Prostate gland (tissue), 2 donors: Measurements from ENCODE around the gene APLP2.

Experiments
- CTCF ChIP-seq, 4 experiments: fragments of 200-600 bp in 2 of 4; fragments of 450-650 bp in 2 of 4; sonication (generic) in 2 of 4; IDR thresholded peaks; 1 replicate in 3 of 4; 2 replicates in 1 of 4; pipeline ENCODE4 v1.5.1; 2016 to 2019; ENCODE audit warnings: antibody characterized with exemption in 4 of 4, mild to moderate bottlenecking in 2 of 4, moderate library complexity in 2 of 4
- POLR2A ChIP-seq: fragments of 450-650 bp; IDR thresholded peaks from one replicate; pipeline ENCODE4 v1.6.1; 2016; ENCODE audit warnings: antibody characterized with exemption, mild to moderate bottlenecking
- POLR2AphosphoS5 ChIP-seq: sonication (generic); formaldehyde crosslinking; IDR thresholded peaks from one replicate; pipeline ENCODE4 v1.6.1; 2017; ENCODE audit warnings: antibody characterized with exemption

- TF ChIP-seq POLR2AphosphoS5 (no peak), CTCF (IDR thresholded peaks at IDR 0.05) (no peak), POLR2A (no peak)
These were observed 75.2 kb downstream of the APLP2 start for GRCh38 chr11:130144861-130145281.
